HG02642 (cell line): ENCODE data around the gene ESR2.
"Not testable (repeated sequence)": the region's sequence is repeated elsewhere in the genome, so short reads cannot be mapped to it uniquely, and the experiment has no call there.

Experiments used
- ATAC-seq: cut with Tn5 transposase; IDR thresholded peaks from one replicate; pipeline ENCODE4 v1.9.1; 2021; ENCODE audit warnings: mild to moderate bottlenecking; ENCODE audit not compliant: unreplicated experiment, poor library complexity

Gene ESR2

GRCh38 chr14:64227856-64228255 is 66.3 kb downstream of the ESR2 start:
- ATAC-seq, result no peak

GRCh38 chr14:64225151-64225757 is 68.9 kb downstream of the ESR2 start:
- ATAC-seq, result no peak

DNA sequence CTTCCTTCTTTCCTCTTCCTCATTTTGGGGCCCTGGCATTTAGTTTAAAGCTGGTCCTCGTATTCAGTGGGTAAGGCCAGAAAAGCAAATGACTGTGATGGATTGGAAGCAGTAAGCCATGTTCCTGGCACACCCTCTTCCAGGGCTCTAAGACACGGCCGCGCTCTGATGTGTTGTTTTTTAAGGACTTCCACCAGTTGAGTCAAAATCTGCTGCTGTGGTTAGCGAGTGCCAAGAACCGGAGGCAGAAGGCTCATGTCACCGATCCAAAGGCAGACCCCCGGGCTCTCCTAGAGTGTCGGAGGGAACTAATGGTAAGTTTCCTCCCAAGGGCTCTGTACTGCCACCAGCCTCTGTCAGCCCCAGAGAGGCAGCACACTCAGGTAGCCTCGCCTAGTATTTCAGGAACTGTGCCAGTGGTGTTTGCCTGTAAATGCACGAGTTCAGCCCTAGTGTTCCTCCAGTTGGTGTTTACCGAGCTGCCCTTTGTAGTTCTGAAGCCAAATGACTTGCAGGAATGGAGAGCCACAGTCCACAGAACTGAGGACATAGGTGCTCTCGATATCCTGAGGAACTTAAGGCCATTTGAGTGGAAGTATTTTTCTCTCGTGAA is 72.7 kb downstream of the ESR2 start:
- no peak for ATAC-seq

GRCh38 chr14:64220466-64220865 is 73.7 kb downstream of the ESR2 start:
- ATAC-seq, result no peak

- ATAC-seq, result no peak
These were observed 74.1 kb downstream of the ESR2 start for GRCh38 chr14:64220056-64220455.

DNA sequence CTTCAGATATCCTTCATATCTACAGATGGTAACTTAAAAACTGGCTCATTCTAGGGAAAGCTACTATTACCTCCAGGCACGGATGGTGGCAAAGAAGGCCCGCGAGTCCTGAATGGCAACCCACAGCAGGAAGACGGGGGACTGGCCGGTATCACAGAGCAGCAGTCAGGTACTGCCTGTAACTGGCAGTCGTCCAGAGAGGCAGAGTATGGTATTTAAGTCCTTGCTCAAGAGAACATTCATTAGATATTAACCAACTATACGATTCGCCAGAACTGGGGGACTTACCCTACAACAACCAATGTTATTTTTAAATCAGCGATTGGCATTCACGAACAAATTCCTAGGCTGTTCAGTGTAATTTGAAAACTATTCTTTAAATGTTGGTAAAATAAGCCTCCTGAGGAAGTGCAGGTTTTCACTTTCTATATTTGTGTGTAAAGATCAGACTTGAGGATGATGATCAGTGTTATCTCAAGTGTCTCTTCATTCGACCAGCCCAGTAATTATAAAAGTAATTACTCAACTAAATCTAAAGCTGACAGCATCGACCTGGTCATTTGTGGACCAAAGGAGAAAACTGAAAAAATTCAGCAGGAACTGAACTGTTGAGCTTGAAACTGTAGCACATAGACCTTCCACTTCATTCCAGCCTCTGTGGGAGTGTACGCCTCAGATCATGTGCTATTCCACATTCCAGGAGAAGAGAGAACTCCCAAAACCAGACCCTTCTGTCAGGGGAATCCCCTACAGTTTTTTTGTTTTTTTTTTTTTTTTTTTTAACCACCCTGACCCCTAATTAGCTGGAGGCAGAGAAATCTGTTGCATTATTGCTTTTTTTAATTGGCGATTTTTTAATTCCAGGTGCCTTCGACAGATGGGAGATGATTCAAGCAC is 75.6 kb downstream of the ESR2 start:
- ATAC-seq, result peak; percentile 43

DNA sequence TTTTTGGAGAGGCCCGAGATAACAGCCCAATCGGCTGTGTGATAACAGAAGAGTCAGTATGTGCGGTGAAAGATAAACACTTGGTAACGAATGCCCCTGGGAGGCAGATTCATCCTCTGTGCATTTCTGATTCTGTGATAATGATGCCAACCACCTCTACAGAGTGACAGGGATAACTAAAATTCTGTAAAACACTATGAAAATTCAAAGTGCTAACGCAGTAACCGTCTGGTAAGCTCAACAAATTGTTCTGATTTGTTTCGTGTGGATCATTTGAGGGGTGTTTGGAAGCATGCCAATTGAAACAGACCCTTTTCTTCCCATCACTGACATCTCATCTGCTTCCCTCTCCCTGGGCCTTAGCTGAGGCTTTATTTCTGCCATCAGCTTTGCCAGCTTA is 76.3 kb downstream of the ESR2 start:
- peak; percentile 27 for ATAC-seq

GRCh38 chr14:64217308-64217707 is 76.9 kb downstream of the ESR2 start:
- ATAC-seq, result peak; percentile 62

- no peak for ATAC-seq
These were observed 78.2 kb downstream of the ESR2 start for GRCh38 chr14:64215978-64216377.

GRCh38 chr14:64215274-64215673 is 78.9 kb downstream of the ESR2 start:
- ATAC-seq, result no peak

GRCh38 chr14:64213853-64214570 is 80.2 kb downstream of the ESR2 start:
- no peak for ATAC-seq

DNA sequence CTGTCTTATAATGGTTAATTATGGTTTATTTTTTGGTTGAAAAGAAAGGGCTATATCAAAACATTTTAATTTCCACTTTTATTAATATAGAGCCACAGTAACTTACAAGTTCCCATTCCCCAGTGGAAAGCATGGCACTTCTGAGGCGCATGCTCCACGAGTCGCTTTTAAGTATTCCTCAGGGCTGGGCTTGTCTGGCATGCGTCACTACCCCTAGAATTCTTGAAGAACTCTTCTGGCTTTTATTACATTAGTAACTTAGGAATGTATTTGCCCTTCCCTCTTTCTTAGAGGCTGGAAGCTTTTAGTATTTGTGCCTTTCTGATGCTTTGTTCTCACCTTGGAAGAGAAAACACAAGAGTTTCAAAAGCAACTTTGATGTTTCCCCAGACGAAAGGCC is 81.1 kb downstream of the ESR2 start:
- no peak for ATAC-seq

- ATAC-seq, result no peak
These were observed 81.5 kb downstream of the ESR2 start for GRCh38 chr14:64212666-64213065.

DNA sequence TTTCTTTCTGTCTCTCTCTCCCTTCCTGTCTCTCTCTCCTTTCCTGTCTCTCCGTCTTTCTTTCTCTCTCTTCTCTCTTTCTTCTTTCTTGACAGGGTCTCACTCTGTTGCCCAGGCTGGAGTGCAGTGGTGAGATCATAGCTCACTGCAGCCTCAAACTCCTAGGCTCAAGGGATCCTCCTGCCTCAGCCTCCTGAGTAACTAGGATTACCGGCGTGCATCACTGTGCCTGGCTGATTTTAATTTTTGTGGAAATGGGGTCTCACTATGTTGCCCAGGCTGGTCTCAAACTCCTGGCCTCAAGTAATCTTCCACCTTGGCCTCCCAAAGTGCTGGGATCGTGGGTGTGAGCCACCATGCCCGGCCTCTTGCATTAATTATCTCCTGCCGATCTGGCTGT is 83.3 kb downstream of the ESR2 start:
- ATAC-seq, result not testable (repeated sequence)

DNA sequence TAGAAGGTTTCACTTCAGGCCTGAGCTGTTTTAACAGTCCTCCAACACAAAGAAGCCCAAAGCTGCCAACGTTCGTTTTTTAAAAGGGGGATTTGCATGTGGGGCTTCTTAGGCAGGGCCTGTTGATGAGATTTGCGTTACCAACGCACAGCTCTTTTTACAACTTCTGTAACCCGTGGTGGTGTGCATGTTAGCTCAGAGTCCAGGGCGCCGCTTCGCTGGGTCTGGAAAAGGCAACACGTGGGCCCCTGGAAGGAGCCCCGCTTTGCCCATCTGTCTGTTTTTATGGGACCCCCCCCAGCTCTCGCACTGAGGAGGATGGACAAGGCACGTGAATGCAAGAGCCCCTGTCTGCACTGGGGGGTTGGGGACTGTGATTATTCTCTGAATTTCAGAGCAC is 84.0 kb downstream of the ESR2 start:
- ATAC-seq, result no peak

DNA sequence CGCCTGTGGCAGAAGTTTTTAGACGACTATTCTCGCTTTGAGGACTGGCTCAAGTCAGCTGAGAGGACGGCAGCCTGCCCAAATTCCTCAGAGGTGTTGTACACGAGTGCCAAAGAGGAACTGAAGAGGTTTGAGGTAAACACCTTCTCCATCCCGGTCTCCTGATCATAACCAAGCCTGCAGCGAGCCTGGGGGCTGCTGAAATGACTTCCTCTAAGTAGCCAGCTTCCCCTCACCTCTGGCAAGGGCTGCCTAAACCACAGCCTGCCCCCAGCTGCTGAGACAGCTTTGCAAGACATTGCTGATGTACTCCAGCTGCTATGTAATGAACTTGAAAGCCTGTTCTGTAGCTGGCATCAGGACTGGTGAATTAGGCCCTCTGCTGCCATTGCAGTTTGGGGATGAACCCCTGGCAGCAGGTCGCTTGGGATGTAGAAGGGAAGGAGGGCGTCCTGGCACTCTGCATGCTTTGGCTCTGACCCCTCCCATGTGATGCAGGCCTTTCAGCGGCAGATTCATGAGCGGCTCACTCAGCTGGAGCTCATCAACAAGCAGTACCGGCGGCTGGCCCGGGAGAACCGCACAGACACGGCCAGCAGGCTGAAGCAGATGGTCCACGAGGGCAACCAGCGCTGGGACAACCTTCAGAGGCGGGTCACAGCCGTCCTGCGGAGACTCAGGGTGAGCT is 84.6 kb downstream of the ESR2 start:
- peak; percentile 72 for ATAC-seq

DNA sequence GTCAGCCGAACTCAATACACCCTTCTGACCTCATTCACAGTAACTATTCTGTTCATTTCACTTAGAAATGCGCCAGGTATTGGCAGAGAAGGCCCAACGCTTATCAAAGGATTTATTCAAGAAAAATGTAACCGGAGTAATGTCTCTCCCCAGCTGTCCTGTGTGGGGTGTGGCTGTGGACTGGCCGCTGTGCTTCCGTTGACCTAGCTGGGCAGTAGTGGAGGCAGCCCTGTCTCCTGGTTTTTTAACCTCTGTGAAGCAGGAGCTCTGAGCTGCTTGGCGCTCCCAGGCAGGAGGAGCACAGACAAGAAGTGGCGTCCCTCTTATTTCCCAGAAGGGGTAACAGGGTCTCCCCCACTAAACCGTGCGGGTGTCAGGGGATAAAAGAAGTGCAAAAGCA is 85.2 kb downstream of the ESR2 start:
- no peak for ATAC-seq

DNA sequence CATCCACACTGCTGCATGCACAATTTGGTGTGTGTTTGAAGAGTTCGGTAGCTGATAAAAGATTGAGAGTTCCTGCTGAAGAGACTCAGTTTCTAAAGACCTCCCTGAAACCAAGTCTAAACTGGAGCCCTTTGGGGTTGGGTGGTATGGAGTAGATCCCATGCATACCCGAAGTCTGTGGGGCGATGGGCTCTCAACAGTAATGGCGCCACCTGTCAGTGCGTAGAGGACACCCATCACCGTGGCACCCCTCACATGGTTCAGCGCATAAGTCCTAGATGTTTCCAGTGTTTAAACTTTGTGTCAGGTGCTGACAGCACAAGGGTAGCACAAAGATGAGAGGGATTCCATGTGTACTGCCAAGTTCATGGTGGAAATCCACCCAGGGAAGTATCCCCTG is 85.9 kb downstream of the ESR2 start:
- no peak for ATAC-seq

GRCh38 chr14:64203366-64204006 is 90.7 kb downstream of the ESR2 start:
- ATAC-seq, result no peak

- no peak for ATAC-seq
These were observed 91.5 kb downstream of the ESR2 start for GRCh38 chr14:64202716-64203115.
